ENCODE results near the gene RMRP.

GRCh38 chr9:35662437-35662836 is 4.6 kb upstream of the RMRP start:
- TF ChIP-seq CTCF (conservative IDR thresholded peaks at IDR 0.05; ENCODE audit: low read length), result no peak
- TF ChIP-seq EZH2phosphoT487 (IDR thresholded peaks at IDR 0.05; ENCODE audit: borderline replicate concordance, low read depth, low read length), result no peak
